GM18520 (cell line): ENCODE data around the gene NPHP4.

Experiments
- ATAC-seq: cut with Tn5 transposase; IDR thresholded peaks from one replicate; pipeline ENCODE4 v1.9.1; 2021; ENCODE audit not compliant: unreplicated experiment

Gene NPHP4

DNA sequence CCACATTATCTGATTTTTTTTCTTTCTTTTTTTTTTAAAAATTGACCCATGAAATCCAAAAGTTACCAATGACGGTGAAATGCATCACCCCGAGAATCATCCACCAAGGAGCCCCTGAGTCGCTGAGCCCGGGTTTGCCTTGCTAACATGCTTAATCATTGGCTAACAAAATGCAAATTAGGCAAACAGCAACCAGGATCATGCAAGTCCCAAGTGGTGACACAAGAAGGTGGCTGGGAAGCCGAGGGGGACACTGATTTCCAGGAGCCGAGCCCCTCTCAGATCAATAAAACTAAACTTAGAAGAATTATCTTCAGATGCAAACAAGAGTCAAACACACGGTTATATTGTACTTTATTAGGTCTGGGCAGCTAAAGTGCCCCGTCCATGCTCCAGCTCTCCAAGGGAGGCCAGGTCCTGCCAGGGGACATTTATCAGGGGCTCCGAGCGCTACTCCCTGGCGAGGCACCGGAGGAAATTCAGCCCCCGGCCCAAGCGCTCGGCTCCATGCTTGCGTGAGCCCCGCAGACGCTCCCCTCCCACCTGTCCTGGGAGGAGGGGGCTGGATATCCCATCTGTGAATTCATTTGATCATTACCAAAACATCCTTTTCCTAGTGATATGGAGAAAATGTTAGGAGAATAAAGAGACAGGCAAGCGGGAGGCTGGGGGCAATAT is 154.1 kb downstream of the NPHP4 start:
- no peak for ATAC-seq

DNA sequence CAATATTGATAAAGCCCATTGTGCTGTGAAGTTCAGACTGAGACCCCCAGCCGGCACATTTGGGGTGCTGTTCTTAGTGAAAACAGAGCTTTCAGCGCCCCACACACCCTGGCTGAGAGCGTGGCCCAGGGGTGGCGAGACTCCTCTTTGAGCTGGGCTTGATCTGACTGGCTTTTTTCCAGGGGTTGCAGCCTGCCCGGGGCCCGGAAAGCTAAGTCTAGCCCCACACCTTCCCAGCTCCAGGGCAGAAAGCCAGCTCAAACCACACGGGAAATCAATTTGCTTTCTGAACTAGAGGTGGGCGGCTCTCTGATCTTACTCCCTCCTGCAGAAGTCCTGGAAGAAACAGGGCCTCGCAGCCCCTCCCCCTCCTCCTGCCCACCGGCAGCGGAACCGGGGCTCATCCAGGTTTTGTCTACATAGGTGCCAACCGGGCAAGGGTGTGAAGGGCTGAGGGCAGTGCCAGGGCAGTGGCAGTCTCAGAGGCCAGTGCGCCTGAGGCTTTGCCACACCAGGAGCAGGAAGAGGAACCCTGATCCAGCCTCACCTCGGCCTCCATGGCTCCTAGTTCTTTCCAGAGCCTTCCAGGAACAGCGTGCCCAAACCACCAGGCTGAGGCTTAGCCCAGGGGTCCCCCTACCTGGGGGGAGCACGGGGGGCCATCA is 155.3 kb downstream of the NPHP4 start:
- no peak for ATAC-seq

DNA sequence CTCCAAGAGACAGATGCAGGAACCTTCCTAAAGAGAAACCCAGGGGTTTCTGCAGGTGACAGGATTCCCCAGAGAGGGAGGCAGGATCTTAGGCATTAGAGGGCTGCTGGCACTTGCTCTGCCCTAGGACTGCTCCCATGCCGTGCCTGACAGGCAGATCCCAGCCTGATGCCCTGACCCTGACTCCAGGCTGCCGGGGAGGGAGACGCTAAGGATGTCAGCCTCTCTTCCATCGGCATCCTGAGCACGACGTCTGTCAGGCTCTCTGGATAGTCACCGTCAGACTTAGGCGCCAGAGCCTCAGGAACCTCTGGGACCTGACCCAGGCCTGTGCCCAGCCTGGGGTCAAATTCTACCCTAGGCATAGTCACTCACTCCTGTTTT is 157.1 kb downstream of the NPHP4 start:
- no peak for ATAC-seq

DNA sequence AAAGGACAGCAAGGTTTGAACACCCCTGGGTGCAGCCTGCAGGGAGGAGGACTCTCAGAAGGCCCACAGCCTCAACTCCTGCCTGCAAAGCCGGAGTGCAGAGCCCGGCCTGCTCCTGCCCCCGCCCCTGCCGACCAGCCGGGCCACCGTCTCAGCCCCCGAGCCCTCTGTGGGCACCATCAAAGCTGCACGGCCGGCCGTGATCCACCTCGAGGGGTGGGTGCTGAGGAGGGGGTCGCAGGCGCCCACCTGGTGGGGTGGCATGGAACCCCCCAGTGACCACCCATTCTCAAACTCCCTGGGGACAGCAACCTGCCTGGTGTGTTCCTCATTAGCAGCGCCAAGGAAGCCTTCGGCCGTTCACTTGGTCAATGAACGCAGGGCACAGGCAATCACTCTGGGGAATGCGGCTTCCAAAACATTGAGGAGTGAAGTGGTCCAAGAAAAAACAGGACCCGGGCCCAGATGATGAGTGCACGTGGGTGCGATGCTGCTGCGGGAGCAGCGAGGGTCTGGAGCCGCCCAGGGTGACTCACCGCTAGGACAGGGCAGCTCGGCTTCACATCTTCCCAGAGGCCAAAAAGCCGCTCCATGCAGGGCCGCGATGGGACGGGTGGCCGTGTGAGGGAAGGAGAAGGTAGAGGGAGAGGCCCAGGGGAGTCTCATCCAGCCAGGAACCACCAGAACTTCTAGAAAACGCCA is 157.6 kb downstream of the NPHP4 start:
- no peak for ATAC-seq

DNA sequence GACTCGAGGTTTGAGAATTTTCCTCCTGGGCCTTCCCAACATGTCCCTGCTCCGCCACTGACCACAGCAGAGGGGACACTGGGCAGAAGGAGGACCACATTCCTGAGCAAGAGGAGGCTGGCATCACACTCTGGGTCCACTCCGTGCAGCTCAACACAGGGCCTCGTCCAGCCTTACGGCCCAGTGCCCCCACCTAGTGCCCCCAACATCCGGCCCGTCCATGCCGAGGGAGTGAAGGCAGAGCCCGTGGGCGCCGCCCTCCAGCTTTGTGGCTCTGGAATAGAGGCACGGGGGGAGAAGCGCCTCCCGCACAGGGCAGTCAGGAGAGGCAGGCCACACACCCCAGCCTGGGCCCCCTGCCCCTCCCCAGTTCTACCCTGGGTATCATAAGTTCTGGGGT is 158.3 kb downstream of the NPHP4 start:
- no peak for ATAC-seq

DNA sequence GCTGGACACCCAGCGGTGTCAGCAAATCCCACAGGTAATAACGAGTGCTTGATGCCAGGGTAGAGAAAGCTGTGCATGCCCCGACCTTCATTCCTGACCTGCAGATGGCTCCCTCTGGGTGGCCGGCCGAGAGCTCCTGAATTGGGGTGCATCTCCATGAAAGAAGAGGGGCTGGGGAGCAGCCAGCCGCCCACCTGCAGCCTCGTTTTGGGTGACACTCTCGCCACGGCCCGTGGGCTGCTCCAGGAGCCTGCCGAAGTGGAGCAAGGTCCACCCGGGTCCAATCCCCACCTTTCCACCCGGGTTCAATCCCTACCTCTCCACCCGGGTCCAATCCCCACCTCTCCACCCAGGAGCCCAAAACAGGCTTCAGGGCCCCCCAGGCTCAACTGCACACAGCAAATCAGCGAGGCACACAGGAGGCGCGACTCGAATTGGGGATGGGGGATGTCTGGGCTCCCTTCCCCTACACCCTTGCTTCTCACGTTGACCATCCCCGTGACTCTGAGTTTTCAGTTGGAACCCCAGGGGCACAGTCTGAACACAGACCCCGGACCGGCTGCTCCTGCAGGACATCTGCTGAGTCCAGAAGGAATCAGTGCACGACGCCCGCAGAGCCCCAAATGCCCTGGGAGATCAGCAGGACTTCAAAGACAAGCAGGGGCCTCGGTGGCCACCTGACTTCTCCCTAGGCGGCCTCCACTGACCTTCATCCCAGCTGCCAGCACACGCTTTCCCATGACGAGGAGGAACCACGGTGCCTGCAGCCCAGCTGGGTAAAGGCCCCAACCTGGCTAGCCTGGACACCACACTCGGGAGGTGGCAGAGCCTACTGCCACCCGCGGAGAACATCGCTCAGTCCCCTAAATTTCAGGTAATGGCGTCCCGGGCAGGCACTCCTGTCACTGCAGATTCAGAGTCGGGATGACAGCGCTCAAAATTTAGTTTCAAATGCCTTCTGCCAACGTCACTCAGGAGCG is 159.0 kb downstream of the NPHP4 start:
- ATAC-seq: no peak

DNA sequence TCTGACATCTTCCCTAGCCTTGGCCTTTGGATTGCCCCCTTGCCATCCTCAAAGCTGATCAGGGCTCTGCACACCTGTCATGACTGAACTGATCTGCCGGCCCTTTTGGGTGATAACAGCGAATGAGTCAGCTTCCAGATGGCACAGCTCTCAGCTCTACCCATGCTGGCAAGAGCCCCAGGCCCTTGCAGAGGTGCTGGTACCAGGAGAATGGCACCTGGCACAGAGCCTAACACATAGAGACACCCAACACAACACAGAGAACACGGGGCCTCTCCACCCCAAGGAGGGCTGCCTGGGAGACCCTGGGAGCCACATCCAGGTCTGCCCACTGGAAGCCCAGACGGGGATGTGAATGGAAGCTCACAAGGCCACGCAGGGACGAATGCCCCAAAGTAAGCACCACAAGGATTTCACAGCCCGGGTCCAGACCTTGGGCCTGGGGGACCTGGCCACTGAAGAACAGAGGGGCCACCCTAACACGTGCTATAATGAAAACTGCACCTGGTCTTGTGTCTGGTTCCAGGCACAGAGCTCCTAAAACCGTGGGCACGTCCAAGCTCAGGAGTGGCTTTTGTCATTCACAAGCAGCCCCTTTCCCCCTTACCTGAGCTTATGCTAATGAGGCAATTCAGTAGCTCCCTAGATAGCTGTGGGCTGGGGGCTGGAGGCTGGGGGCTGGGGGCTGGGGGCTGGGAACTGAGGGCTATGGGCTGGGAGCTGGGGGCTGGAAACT is 160.5 kb downstream of the NPHP4 start:
- no peak for ATAC-seq

DNA sequence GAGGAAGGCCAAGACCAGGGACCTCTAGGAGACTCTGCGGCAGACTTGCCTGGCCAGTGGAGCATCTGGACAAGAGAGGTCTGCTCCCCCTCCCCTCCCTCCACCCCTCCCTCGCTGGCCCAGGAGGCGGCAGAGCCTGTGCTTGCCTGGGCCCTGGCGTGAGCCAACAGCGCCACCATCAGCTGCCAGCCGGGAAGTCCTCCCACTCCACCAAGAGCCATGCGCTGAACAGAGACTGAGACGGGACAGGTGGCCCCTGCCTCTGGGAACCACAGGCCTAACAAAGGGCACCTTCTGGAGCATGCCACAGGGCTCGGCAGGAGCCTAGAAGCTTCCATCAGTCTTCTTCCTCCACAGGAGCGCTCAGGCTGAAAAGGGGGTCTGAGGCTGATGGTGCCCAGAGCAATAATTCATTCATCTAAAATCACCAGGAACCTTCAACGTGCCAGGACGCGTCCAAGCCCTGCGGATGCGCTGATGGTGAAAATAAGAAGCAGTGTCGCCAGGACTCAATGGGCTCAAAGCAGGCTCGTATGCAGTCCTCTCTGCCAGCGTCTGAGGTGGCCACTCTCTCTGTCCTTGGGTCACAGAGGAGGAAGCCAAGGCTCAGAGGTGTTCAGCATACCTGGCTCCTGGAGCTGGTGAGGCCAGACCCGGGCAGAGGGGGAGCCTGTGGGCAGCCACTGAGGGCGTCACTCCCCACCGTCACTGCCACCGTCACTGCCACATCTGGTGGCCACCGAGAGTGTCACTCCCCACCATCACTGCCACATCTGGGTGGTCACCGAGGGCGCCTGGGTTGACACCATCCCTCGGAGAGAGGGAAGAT is 161.2 kb downstream of the NPHP4 start:
- no peak for ATAC-seq

DNA sequence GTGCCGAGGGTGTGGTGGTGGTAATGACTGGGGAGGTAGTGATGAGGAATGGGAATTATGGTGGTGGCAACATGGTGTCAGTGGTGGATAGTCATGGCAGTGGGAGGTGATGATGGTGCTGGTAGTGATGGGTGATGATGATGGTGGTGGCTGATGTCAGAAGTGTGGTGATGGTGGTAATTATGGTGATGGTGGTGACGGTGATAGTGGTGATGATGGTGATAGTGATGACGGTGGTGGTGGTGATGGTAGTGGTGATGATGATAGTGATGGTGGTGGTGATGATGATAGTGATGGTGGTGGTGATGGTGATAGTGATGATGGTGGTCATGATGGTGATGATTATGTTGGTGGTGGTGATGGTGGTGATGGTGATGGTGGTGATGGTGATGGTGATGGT is 162.8 kb downstream of the NPHP4 start:
- no peak for ATAC-seq

DNA sequence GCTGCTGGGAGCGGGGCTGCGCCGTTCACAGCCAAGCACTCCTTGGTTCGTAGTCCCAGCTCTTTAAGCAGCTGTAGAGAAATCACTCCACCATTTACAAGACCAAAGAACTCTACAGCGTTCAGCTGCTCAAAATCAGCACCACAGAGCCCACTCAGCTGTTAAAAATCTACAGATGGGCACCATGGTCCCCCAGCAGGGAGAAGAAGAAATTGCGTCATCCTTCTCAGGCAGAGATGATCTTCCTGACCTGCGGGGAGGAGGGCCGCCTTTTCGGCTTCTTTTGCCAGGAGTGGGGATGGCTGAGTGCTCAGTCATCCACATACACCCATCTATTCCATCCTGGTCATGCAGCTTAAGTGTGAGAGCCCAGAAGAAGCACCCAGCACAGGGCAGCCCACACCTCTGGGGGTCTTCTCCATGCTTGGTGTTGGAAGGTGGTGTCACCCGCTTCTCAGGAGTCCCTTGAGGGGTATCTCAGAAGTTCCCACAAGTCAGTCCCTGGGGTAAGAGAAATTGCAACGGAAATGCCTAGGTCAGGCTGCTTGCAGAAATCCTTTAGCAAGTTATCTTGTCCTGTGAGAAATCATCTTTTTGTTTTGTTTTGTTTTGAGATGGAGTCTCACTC is 163.8 kb downstream of the NPHP4 start:
- ATAC-seq: no peak

DNA sequence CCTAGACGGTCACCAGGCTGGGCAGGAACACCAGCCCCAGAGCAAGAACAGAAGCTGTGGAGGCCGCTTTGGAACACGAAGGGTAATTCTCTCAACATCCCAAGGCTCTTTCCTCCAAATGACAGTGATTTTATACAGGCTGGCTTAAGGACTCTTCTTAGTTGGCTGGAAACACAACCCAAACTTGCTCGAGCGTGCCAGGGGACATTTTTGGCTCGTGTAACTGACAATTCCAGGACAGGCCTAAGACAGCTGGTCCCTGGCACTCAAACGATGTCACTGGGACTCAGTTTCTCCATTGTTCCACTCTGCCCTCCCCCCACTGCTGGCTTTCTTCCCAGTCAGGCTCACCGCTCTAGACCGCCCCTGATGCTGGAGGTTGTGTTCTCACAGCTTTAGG is 164.7 kb downstream of the NPHP4 start:
- ATAC-seq: no peak

DNA sequence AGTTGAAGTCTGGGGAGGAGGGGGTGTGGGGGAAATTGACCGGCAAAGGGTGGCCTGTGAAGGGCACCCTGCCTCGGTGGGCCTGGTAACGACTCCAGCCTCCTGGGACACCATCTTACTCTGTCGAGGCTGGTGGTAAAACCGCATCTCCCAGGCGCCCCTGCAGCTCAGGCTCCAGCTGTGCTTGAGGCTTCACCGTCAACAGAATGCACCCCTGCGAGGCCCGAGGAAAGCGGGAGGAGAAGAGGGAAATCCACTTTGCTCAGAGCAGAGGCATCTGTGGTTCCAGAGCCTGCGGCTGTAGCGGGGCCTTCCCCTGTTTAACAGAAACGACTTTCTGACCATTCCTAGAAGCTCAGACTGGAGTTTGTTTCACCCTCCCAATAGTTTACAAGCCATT is 165.6 kb downstream of the NPHP4 start:
- ATAC-seq: no peak

DNA sequence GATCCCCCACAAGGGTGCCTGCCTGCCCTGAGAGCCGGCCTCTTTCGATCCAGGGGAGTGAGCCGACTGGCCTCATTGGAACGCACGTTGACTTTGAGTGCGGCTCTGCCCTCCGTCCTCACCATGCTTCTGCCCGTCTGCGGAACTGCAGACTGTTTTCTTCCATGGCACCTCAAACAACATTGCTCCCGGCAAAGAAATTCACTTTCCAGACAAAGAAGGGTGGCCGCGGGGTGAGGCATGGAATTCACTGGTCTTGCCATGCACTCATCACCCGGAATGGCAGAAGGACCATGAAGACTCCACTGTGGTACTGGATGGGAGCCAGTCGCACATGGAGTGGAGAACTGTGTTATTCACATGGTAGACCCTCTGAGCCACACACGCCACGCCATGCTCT is 169.5 kb downstream of the NPHP4 start:
- ATAC-seq: no peak

DNA sequence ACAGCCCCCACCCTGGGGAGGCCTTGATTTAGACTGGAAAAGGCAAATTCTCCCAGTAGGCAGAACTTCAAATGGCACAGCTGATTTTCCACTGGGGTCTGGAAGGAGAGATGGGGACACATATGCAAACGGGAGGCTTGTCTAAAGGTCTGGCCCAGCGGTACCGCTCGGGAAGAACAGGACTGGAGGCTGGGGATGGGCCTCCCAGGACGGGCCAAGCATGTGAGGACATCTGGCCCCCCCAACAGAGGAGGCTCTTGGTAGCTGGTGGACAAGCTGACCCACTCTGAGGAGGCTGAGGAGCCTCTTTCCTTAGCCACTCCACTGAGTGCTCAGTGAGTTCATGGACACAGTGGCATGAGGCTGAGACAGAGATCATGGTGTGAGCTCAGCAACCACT is 170.0 kb downstream of the NPHP4 start:
- ATAC-seq: no peak

DNA sequence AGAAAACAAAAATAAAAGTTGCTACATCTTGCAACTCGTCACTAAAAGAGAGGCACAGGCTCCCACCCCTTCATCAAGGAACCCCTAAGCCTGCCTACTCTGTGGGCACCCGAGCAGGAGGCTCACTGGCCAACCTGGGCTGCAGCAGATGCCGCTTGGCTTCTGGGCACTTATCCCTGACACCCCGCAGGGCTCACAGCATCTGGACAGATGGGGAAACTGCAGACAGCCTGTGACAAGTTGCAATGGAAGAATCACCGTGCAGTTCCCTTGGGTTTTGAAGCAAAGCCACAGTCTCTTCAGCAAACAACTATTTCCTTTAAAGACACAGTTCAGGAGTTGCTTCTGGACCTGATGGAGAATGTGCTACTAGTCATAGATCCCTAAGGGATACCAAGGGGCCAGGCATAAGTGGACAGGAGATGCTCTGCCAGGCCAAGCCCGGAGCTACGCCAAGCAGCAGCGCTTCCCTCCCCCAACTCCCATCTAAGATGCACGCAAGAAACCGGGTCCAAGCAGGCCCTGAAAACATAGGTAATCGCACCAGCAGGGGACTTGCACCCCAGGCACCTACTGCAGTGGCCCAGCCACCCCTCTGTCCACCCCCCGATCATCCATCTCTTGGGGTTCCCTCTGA is 170.6 kb downstream of the NPHP4 start:
- no peak for ATAC-seq

DNA sequence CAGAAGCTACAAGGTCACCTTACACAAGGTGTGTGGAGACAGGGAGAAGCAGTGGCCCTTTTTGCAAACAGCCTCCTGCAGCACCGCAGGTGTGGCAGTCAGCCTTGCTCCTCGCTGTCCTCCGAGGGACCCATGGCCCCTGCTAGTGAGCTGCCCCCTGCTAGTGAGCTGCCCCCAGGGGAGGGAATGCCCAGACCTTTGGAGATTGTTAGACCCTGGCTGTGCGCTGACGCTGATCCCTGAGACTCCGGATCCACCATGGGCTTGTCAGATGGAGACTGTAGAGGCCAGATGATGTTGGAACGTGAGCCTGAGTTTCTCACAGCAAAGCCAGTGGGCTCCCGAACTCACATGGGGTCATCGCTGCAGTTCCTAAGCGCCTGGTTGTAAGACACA is 172.2 kb downstream of the NPHP4 start:
- no peak for ATAC-seq

DNA sequence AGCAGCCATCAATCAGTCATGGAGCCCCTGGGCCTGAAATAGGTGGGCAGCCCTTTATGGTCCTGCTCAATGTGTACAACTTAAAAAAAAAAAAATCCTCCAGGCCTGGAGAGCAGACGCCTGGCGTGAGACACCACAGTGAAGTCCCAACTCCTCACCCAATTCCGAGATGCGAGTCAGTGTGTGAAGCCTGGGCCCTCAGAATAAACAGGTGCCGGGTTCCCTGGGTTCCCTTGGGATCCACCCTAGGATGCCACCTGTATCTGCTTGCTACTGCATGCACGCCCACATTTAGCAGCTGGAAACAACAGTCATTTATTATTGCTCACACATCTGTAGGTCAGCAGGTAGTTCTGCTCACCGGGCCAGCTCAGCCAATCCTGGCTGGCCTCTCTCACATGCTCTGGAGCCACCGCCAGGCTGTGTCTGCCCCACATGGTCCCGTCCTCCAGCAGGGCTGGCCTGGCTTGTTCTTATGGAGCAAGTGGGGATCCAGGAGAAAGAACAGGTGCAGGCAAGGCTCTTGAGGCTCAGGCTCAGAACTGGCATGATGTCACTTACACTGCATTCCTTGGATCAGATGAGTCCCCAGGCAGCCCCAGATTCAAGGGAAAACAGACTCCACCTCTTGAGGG is 172.7 kb downstream of the NPHP4 start:
- no peak for ATAC-seq

DNA sequence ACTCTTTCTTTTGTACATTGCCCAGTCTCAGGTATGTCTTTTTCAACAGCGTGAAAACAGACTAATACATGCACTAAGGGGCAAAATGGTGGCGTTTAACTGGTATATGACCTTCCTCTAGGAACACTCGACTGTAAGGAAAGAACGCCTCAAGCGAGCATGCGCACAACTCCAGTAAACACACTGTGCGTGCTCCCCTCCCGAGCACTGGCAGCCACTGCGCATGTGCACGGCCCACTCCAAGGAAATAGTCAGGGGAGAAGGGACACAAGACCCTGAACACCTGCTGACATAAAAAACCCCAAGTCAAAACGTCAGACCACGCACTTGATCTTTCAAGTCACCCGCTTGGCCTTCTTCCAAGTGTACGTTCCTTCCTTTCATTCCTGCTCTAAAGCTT is 173.5 kb downstream of the NPHP4 start:
- ATAC-seq: no peak
